ENCODE results near the gene HECTD1. TPM values are rescaled to one million over a fixed set of nuclear protein-coding genes. Genes with fewer than 3 reads are reported as not detected.

The HECTD1 gene
- total RNA-seq, 1 donor from 2014 or later, result 143 TPM

GRCh38 chr14:31080056-31080455 lies 127.5 kb downstream of the HECTD1 start:
- H3K27ac Mint-ChIP-seq, result peak overlapping the region; percentile 80
- no peaks in the 10 kb centered on the region for H3K27me3 Mint-ChIP-seq
- peaks cover 3% of the 10 kb centered on the region for H3K9me3 Mint-ChIP-seq

GRCh38 chr14:31078766-31079165 lies 128.8 kb downstream of the HECTD1 start:
- Mint-ChIP-seq H3K27ac (no peak overlapping the region), H3K4me1 (ENCODE audit: unreplicated experiment) (peaks cover 5% of the 10 kb centered on the region), H3K36me3 (peaks cover 18% of the 10 kb centered on the region), H3K9me3 (peaks cover 5% of the 10 kb centered on the region), H3K27me3 (no peaks in the 10 kb centered on the region), H3K4me3 (no peak overlapping the region)
- no peak for DNase-seq (ENCODE audit: extremely low spot score, unreplicated experiment)
- TF ChIP-seq, protein P1, sequence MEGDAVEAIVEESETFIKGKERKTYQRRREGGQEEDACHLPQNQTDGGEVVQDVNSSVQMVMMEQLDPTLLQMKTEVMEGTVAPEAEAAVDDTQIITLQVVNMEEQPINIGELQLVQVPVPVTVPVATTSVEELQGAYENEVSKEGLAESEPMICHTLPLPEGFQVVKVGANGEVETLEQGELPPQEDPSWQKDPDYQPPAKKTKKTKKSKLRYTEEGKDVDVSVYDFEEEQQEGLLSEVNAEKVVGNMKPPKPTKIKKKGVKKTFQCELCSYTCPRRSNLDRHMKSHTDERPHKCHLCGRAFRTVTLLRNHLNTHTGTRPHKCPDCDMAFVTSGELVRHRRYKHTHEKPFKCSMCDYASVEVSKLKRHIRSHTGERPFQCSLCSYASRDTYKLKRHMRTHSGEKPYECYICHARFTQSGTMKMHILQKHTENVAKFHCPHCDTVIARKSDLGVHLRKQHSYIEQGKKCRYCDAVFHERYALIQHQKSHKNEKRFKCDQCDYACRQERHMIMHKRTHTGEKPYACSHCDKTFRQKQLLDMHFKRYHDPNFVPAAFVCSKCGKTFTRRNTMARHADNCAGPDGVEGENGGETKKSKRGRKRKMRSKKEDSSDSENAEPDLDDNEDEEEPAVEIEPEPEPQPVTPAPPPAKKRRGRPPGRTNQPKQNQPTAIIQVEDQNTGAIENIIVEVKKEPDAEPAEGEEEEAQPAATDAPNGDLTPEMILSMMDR (conservative IDR thresholded peaks at IDR 0.05), result no peak

More at GRCh38 chr14:31080056-31080455, 127.5 kb downstream of the HECTD1 start:
- no peak for DNase-seq (ENCODE audit: extremely low spot score, unreplicated experiment)
- TF ChIP-seq, protein P1 (conservative IDR thresholded peaks at IDR 0.05), result no peak
- Mint-ChIP-seq H3K36me3 (peaks cover 16% of the 10 kb centered on the region), H3K4me3 (no peak overlapping the region), H3K4me1 (ENCODE audit: unreplicated experiment) (peaks cover 5% of the 10 kb centered on the region)

GRCh38 chr14:31075144-31075543 lies 132.4 kb downstream of the HECTD1 start:
- no peak overlapping the region for H3K4me3 Mint-ChIP-seq
- TF ChIP-seq, protein P1 (conservative IDR thresholded peaks at IDR 0.05), result no peak

GRCh38 chr14:31071151-31071550 lies 136.4 kb downstream of the HECTD1 start:
- H3K27me3 Mint-ChIP-seq, result no peaks in the 10 kb centered on the region
- no peak overlapping the region for H3K27ac Mint-ChIP-seq
- peaks cover 5% of the 10 kb centered on the region for H3K9me3 Mint-ChIP-seq
- no peak overlapping the region for H3K4me3 Mint-ChIP-seq
- peaks cover 17% of the 10 kb centered on the region for H3K4me1 Mint-ChIP-seq (ENCODE audit: unreplicated experiment)
- TF ChIP-seq, protein P1 (conservative IDR thresholded peaks at IDR 0.05), result no peak
- H3K36me3 Mint-ChIP-seq, result peaks cover 15% of the 10 kb centered on the region
- no peak for DNase-seq (ENCODE audit: extremely low spot score, unreplicated experiment)

More at GRCh38 chr14:31075144-31075543, 132.4 kb downstream of the HECTD1 start:
- H3K36me3 Mint-ChIP-seq, result peaks cover 21% of the 10 kb centered on the region
- H3K4me1 Mint-ChIP-seq (ENCODE audit: unreplicated experiment), result peaks cover 3% of the 10 kb centered on the region
- no peak for DNase-seq (ENCODE audit: extremely low spot score, unreplicated experiment)
- no peaks in the 10 kb centered on the region for H3K27me3 Mint-ChIP-seq
- H3K27ac Mint-ChIP-seq, result no peak overlapping the region
- H3K9me3 Mint-ChIP-seq, result peaks cover 5% of the 10 kb centered on the region

DNA sequence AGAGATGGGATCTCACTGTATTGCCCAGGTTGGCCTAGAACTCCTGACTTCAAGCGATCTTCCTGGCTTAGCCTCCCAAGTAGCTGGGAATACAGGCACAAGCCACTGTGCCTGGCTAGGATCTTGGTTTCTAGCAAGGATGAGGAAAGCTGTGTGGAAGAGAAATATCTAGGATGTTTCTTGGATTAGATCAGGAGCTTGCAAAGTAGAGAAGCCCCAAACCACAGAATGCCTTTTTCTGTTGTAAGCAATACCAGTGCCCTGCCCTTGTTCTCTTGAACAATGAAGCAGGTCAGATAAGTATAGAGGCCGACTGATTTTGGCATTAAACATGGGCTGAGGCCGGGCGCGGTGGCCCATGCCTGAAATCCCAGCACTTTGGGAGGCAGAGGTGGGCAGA lies 137.2 kb downstream of the HECTD1 start:
- H3K27me3 Mint-ChIP-seq, result no peaks in the 10 kb centered on the region
- no peak overlapping the region for H3K4me3 Mint-ChIP-seq
- DNase-seq (ENCODE audit: extremely low spot score, unreplicated experiment), result no peak
- peaks cover 20% of the 10 kb centered on the region for H3K4me1 Mint-ChIP-seq (ENCODE audit: unreplicated experiment)
- peaks cover 5% of the 10 kb centered on the region for H3K9me3 Mint-ChIP-seq
- no peak overlapping the region for H3K27ac Mint-ChIP-seq
- peaks cover 11% of the 10 kb centered on the region for H3K36me3 Mint-ChIP-seq
- TF ChIP-seq, protein P1 (conservative IDR thresholded peaks at IDR 0.05), result no peak

DNA sequence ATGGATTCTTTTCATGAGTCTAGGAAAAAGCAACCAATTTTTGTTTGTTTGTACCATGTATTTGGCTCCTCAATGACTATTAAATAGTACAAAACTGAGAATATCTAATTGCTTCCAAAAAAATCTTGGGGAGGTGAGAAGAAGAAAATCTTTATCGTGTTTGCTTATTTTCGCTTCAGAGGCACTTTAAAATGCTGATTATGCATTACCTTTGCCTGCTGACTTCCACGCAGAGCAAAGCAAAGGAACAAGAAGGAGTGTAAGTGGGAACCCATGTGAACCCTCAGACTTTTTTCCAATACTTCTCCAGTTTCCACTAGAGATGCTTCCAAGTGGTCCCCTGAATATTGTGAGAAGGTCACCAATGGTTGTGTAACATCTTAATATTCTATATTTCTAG lies 138.2 kb downstream of the HECTD1 start:
- DNase-seq (ENCODE audit: extremely low spot score, unreplicated experiment), result no peak
- H3K27me3 Mint-ChIP-seq, result no peaks in the 10 kb centered on the region
- H3K4me1 Mint-ChIP-seq (ENCODE audit: unreplicated experiment), result peaks cover 20% of the 10 kb centered on the region
- no peak overlapping the region for H3K27ac Mint-ChIP-seq
- peaks cover 5% of the 10 kb centered on the region for H3K36me3 Mint-ChIP-seq
- no peaks in the 10 kb centered on the region for H3K9me3 Mint-ChIP-seq
- no peak overlapping the region for H3K4me3 Mint-ChIP-seq
- TF ChIP-seq, protein P1 (conservative IDR thresholded peaks at IDR 0.05), result no peak
